H9 (cell line): ENCODE results near the gene MACROD1. TPM values are rescaled to one million over a fixed set of nuclear protein-coding genes. Genes with fewer than 3 reads are reported as not detected.

Experiments used
- DNase-seq: peaks from one replicate; pipeline ENCODE4 v3.0.0-alpha.2; 2017
- H2AFZ ChIP-seq: one replicate; pipeline ENCODE4 v1.6.1; 2013; ENCODE audit warnings: mild to moderate bottlenecking, low read length, control low read depth, moderate library complexity
- H2AK5ac ChIP-seq: 2 replicates; pipeline ENCODE4 v1.6.1; 2013; ENCODE audit warnings: low read length, control low read depth, mixed read lengths; ENCODE audit not compliant: insufficient read length
- H2BK120ac ChIP-seq: one replicate; pipeline ENCODE4 v1.6.1; 2013; ENCODE audit warnings: low read depth, mild to moderate bottlenecking, low read length, control low read depth, inconsistent platforms; ENCODE audit not compliant: poor library complexity, severe bottlenecking
- H2BK12ac ChIP-seq: 2 replicates; pipeline ENCODE4 v1.6.1; 2013; ENCODE audit warnings: low read length, control low read depth, mixed read lengths, low read depth; ENCODE audit not compliant: insufficient read length
- H2BK15ac ChIP-seq: 2 replicates; pipeline ENCODE4 v1.6.1; 2013; ENCODE audit warnings: low read depth, low read length, control low read depth
- H2BK20ac ChIP-seq: one replicate; pipeline ENCODE4 v1.6.1; 2013; ENCODE audit warnings: low read depth, mild to moderate bottlenecking, low read length, control low read depth, inconsistent platforms; ENCODE audit not compliant: poor library complexity, severe bottlenecking
- H2BK5ac ChIP-seq: 2 replicates; pipeline ENCODE4 v1.6.1; 2013; ENCODE audit warnings: low read length, control low read depth, mixed read lengths; ENCODE audit not compliant: insufficient read length
- H3K14ac ChIP-seq: 2 replicates; pipeline ENCODE4 v1.6.1; 2013; ENCODE audit warnings: low read length, control low read depth; ENCODE audit not compliant: insufficient read depth
- H3K18ac ChIP-seq: 2 replicates; pipeline ENCODE4 v1.6.1; 2013; ENCODE audit warnings: low read depth, mild to moderate bottlenecking, mixed read lengths, low read length, control low read depth; ENCODE audit not compliant: insufficient read length
- H3K23ac ChIP-seq: 2 replicates; pipeline ENCODE4 v1.6.1; 2013; ENCODE audit warnings: low read length, control low read depth, mixed read lengths, low read depth; ENCODE audit not compliant: insufficient read length
- H3K23me2 ChIP-seq: 2 replicates; pipeline ENCODE4 v1.6.1; 2013; ENCODE audit warnings: low read depth, mild to moderate bottlenecking, mixed read lengths, low read length, control low read depth; ENCODE audit not compliant: insufficient read length, poor library complexity, severe bottlenecking
- H3K27ac ChIP-seq: 2 replicates; pipeline ENCODE4 v1.5.1; 2013; ENCODE audit warnings: low read length, control low read depth, mixed read lengths, low read depth; ENCODE audit not compliant: insufficient read length
- H3K27me3 ChIP-seq: 2 replicates; pipeline ENCODE4 v1.6.1; 2013; ENCODE audit warnings: low read length, control low read depth, inconsistent platforms; ENCODE audit not compliant: insufficient read depth
- H3K4ac ChIP-seq: 2 replicates; pipeline ENCODE4 v1.6.1; 2013; ENCODE audit warnings: low read depth, mild to moderate bottlenecking, control low read depth, inconsistent platforms, low read length, moderate library complexity
- H3K4me1 ChIP-seq: 2 replicates; pipeline ENCODE4 v1.6.1; 2013; ENCODE audit warnings: low read length, control low read depth, inconsistent platforms; ENCODE audit not compliant: insufficient read depth
- H3K4me2 ChIP-seq: 2 replicates; pipeline ENCODE4 v1.6.1; 2013; ENCODE audit warnings: low read length, control low read depth, mixed read lengths; ENCODE audit not compliant: insufficient read length, insufficient read depth
- H3K56ac ChIP-seq: 2 replicates; pipeline ENCODE4 v1.6.1; 2013; ENCODE audit warnings: low read depth, mild to moderate bottlenecking, mixed read lengths, low read length, control low read depth; ENCODE audit not compliant: insufficient read length
- H3K79me1 ChIP-seq: 2 replicates; pipeline ENCODE4 v1.6.1; 2013; ENCODE audit warnings: low read depth, mild to moderate bottlenecking, moderate library complexity, low read length, control low read depth, inconsistent platforms; ENCODE audit not compliant: insufficient read depth, poor library complexity, severe bottlenecking
- H3K79me2 ChIP-seq: 2 replicates; pipeline ENCODE4 v1.6.1; 2013; ENCODE audit warnings: low read length, control low read depth, inconsistent platforms; ENCODE audit not compliant: insufficient read depth
- H3K9ac ChIP-seq: 2 replicates; pipeline ENCODE4 v1.6.1; 2013; ENCODE audit warnings: low read length, control low read depth, mixed read lengths; ENCODE audit not compliant: insufficient read length; ENCODE audit errors: extremely low read depth
- H3K9me3 ChIP-seq: one replicate; pipeline ENCODE4 v1.6.1; 2013; ENCODE audit warnings: low read depth, low read length, inconsistent platforms; ENCODE audit not compliant: control insufficient read depth
- H3T11ph ChIP-seq: one replicate; pipeline ENCODE4 v1.6.1; 2013; ENCODE audit warnings: mild to moderate bottlenecking, low read length, control low read depth, inconsistent platforms
- H4K20me1 ChIP-seq: one replicate; pipeline ENCODE4 v1.6.1; 2013; ENCODE audit not compliant: control insufficient read depth, insufficient read length, insufficient read depth
- H4K5ac ChIP-seq: 2 replicates; pipeline ENCODE4 v1.6.1; 2013; ENCODE audit warnings: low read depth, mild to moderate bottlenecking, mixed read lengths, low read length, control low read depth; ENCODE audit not compliant: insufficient read length
- H4K8ac ChIP-seq: replicated peaks from 2 replicates; pipeline ENCODE4 v1.6.1; 2013; ENCODE audit warnings: low read length, control low read depth, mixed read lengths, low read depth; ENCODE audit not compliant: insufficient read length
- H4K91ac ChIP-seq: 2 replicates; pipeline ENCODE4 v1.6.1; 2013; ENCODE audit warnings: low read depth, mild to moderate bottlenecking, moderate library complexity, mixed read lengths, low read length, control low read depth; ENCODE audit not compliant: insufficient read length
- H3K27ac Mint-ChIP-seq, 3 experiments: 2 replicates in 2 of 3; 3 replicates in 1 of 3; pipeline ENCODE4 v1.8.0; 2020 to 2021; ENCODE audit warnings: mixed read lengths in 3 of 3, mild to moderate bottlenecking in 1 of 3, moderate library complexity in 1 of 3
- H3K27me3 Mint-ChIP-seq: 2 replicates; pipeline ENCODE4 v1.8.0; 2021; ENCODE audit warnings: low read depth, mild to moderate bottlenecking, moderate library complexity, mixed read lengths
- H3K36me3 Mint-ChIP-seq, 3 experiments: 2 replicates in 2 of 3; 3 replicates in 1 of 3; pipeline ENCODE4 v1.8.0; 2020 to 2021; ENCODE audit warnings: low read depth in 3 of 3, mixed read lengths in 3 of 3; ENCODE audit not compliant: insufficient read depth in 1 of 3
- H3K4me1 Mint-ChIP-seq, 2 experiments: 2 replicates each; pipeline ENCODE4 v1.8.0; 2020; ENCODE audit warnings: mixed read lengths in 2 of 2
- H3K4me3 Mint-ChIP-seq, 2 experiments: 2 replicates in 1 of 2; 3 replicates in 1 of 2; pipeline ENCODE4 v1.8.0; 2020 to 2021; ENCODE audit warnings: mild to moderate bottlenecking in 2 of 2, mixed read lengths in 2 of 2, moderate library complexity in 1 of 2
- H3K9me3 Mint-ChIP-seq, 2 experiments: 2 replicates in 1 of 2; 3 replicates in 1 of 2; pipeline ENCODE4 v1.8.0; 2020; ENCODE audit warnings: mild to moderate bottlenecking in 2 of 2, mixed read lengths in 2 of 2, moderate library complexity in 1 of 2
- WGBS: extraction: QIAGEN DNeasy Blood & Tissue Kit; methylation state at CpG from one replicate; pipeline ENCODE4 v1.1.7; 2013; ENCODE audit warnings: missing lambda C conversion rate, low lambda C conversion rate, mixed read lengths; ENCODE audit not compliant: insufficient read length; ENCODE audit errors: extremely low coverage; 5-methylcytosine and 5-hydroxymethylcytosine counted together
- total RNA-seq: library from RNA; stranded (reverse); gene quantifications from 2 replicates; pipeline ENCODE4 v1.2.1, GENCODE V29; 2021
- TF ChIP-seq, protein P1 (sequence below): fragments of 200-600 bp; sonication (generic); conservative IDR thresholded peaks from 3 replicates; pipeline ENCODE4 v1.8.0; 2021; ENCODE audit warnings: antibody characterized with exemption, mild to moderate bottlenecking

Gene MACROD1
- total RNA-seq, 1 experiment from 2014 or later = 21.2 TPM

GRCh38 chr11:64104632-64105031 lies 61.3 kb downstream of the MACROD1 start:
- Histone ChIP-seq H3K27me3 (no peaks in the 10 kb centered on the region; the same call in 1 of the 2 replicates), H3K9me3 (no peaks in the 10 kb centered on the region), H2BK15ac (no peak overlapping the region), H3K79me2 (no peaks in the 10 kb centered on the region), H4K5ac (no peak overlapping the region), H4K8ac (no peak overlapping the region), H2AK5ac (no peak overlapping the region), H3K56ac (no peak overlapping the region), H3K23ac (no peak overlapping the region), H3K23me2 (no peaks in the 10 kb centered on the region), H3T11ph (no peak overlapping the region), H3K9ac (no peak overlapping the region), H3K18ac (no peak overlapping the region), H2BK120ac (no peak overlapping the region), H3K79me1 (no peaks in the 10 kb centered on the region), H2BK20ac (no peak overlapping the region), H2BK12ac (no peak overlapping the region), H3K4me2 (no peak overlapping the region), H4K20me1 (no peaks in the 10 kb centered on the region), H4K91ac (no peak overlapping the region), H3K4me1 (no peaks in the 10 kb centered on the region), H3K4ac (no peak overlapping the region), H3K27ac (no peak overlapping the region), H3K14ac (no peak overlapping the region), H2BK5ac (no peak overlapping the region), H2AFZ (no peak overlapping the region)
- DNase-seq = no peak
- no peaks in the 10 kb centered on the region for H3K9me3 Mint-ChIP-seq
- peaks cover 69% of the 10 kb centered on the region for H3K27me3 Mint-ChIP-seq
- no peak overlapping the region for H3K27ac Mint-ChIP-seq
- no peaks in the 10 kb centered on the region; a peak in 1 of 7 replicates for H3K36me3 Mint-ChIP-seq
- TF ChIP-seq, protein P1, sequence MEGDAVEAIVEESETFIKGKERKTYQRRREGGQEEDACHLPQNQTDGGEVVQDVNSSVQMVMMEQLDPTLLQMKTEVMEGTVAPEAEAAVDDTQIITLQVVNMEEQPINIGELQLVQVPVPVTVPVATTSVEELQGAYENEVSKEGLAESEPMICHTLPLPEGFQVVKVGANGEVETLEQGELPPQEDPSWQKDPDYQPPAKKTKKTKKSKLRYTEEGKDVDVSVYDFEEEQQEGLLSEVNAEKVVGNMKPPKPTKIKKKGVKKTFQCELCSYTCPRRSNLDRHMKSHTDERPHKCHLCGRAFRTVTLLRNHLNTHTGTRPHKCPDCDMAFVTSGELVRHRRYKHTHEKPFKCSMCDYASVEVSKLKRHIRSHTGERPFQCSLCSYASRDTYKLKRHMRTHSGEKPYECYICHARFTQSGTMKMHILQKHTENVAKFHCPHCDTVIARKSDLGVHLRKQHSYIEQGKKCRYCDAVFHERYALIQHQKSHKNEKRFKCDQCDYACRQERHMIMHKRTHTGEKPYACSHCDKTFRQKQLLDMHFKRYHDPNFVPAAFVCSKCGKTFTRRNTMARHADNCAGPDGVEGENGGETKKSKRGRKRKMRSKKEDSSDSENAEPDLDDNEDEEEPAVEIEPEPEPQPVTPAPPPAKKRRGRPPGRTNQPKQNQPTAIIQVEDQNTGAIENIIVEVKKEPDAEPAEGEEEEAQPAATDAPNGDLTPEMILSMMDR = no peak
- WGBS = no CpG with 5 or more reads among the region's 5 CpGs
- no peak overlapping the region for H3K4me3 Mint-ChIP-seq
- H3K4me1 Mint-ChIP-seq = peaks cover 2 to 10% of the 10 kb centered on the region in 2 experiments; a peak in 2 of 4 replicates
